Measurements from ENCODE around the gene CBX8.
A peak's percentile ranks its signal among the peaks of the same experiment; 100 is the strongest.

DNA sequence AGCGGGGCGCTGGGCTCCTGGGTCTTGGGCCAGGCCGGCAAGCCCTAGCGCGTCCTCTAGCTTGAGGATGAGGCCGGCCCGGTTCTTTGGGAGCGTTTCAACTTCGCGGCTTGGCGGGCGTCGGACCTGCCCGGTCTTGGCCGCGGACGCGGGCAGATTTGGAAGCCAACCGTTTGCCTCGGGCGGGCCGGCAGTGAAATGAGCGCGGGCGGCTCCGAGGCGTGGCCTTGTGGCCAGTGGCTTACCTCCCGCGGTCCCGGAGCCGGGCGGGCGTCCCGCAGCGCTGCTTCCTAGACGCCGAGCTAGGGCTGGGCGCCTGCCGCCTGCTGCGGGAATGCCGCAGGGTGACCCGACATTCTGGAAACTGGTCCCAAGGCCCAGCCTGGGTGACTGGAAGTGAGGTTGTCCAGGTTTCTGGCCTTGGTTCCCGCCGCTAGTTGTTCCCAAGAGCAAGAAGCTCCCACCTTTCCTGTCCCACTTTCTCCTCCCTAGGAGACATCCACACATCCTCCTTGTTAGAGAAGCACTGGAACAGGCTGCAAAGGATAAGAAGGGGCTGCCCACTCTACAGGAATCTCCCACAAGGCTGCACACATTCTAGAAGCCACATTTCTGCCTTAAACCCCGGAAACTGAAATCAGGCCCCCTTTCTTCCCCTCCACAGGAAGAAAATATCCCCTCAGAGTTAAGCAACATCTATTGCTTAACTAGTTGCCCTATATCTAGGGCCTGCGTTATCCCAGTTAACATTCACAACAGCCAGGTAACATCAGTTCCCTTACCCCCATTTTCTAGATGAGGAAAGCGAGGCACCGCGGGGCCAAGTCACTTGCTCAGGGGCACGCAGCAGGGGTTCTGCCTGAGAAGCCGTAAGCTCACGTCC is 4.5 kb upstream of the CBX8 start:
- TF ChIP-seq, protein P1, sequence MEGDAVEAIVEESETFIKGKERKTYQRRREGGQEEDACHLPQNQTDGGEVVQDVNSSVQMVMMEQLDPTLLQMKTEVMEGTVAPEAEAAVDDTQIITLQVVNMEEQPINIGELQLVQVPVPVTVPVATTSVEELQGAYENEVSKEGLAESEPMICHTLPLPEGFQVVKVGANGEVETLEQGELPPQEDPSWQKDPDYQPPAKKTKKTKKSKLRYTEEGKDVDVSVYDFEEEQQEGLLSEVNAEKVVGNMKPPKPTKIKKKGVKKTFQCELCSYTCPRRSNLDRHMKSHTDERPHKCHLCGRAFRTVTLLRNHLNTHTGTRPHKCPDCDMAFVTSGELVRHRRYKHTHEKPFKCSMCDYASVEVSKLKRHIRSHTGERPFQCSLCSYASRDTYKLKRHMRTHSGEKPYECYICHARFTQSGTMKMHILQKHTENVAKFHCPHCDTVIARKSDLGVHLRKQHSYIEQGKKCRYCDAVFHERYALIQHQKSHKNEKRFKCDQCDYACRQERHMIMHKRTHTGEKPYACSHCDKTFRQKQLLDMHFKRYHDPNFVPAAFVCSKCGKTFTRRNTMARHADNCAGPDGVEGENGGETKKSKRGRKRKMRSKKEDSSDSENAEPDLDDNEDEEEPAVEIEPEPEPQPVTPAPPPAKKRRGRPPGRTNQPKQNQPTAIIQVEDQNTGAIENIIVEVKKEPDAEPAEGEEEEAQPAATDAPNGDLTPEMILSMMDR (conservative IDR thresholded peaks at IDR 0.05 in 1 of 2, IDR thresholded peaks at IDR 0.05 in 1 of 2; ENCODE audit: extremely low read depth in 1 of 2, insufficient read depth in 1 of 2, low read depth in 1 of 2, low read length in 2 of 2) = no peak
- peak; percentile 66 for TF ChIP-seq EZH2 (IDR thresholded peaks at IDR 0.05; ENCODE audit: borderline replicate concordance, low read length)

Measured in mammary epithelial cell (primary cell).